MV-4-11 (cell line): ENCODE measurements around the gene ZFP3.
"Not testable (repeated sequence)": the region's sequence is repeated elsewhere in the genome, so short reads cannot be mapped to it uniquely, and the experiment has no call there.

Source experiments
- DNase-seq: peaks from one replicate; lab custom pipeline; 2025; lab: John Stamatoyannopoulos, UW

The ZFP3 gene

GRCh38 chr17:5138616-5139457 is 60.6 kb downstream of the ZFP3 start:
- DNase-seq: no peak

- no peak for DNase-seq
Observed at GRCh38 chr17:5139458-5139732, 61.1 kb downstream of the ZFP3 start.

- DNase-seq: not testable (repeated sequence)
Observed at GRCh38 chr17:5142877-5143276, 64.6 kb downstream of the ZFP3 start.
